Measurements from ENCODE around the gene SORBS1. TPM values are rescaled to one million over a fixed set of nuclear protein-coding genes. Genes with fewer than 3 reads are reported as not detected.

Gene SORBS1
- total and polyA plus RNA-seq, 2 experiments from 2014 or later = 17.0 to 40.2 TPM

GRCh38 chr10:95572131-95572820 is 11.1 kb upstream of the SORBS1 start:
- 69% methylated on average over 7 of the region's 7 CpGs for WGBS (ENCODE audit: low lambda C conversion rate, missing lambda C conversion rate)
- TF ChIP-seq, protein P1, sequence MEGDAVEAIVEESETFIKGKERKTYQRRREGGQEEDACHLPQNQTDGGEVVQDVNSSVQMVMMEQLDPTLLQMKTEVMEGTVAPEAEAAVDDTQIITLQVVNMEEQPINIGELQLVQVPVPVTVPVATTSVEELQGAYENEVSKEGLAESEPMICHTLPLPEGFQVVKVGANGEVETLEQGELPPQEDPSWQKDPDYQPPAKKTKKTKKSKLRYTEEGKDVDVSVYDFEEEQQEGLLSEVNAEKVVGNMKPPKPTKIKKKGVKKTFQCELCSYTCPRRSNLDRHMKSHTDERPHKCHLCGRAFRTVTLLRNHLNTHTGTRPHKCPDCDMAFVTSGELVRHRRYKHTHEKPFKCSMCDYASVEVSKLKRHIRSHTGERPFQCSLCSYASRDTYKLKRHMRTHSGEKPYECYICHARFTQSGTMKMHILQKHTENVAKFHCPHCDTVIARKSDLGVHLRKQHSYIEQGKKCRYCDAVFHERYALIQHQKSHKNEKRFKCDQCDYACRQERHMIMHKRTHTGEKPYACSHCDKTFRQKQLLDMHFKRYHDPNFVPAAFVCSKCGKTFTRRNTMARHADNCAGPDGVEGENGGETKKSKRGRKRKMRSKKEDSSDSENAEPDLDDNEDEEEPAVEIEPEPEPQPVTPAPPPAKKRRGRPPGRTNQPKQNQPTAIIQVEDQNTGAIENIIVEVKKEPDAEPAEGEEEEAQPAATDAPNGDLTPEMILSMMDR (IDR thresholded peaks at IDR 0.05; ENCODE audit: poor library complexity) = no peak
- TF ChIP-seq EZH2 (IDR thresholded peaks at IDR 0.05; ENCODE audit: borderline replicate concordance) = no peak
- no peak for TF ChIP-seq EZH2phosphoT487 (IDR thresholded peaks at IDR 0.05; ENCODE audit: low read depth, severe bottlenecking, unreplicated experiment)
- no peak overlapping the region for H3K4me3 ChIP-seq
- no peak overlapping the region for H3K27ac ChIP-seq
- H3K27me3 ChIP-seq = no peaks in the 10 kb centered on the region
- DNase-seq (ENCODE audit: low spot score) = no peak
- H2AFZ ChIP-seq = no peak overlapping the region
- no peaks in the 10 kb centered on the region for H4K20me1 ChIP-seq (ENCODE audit: insufficient read depth, poor library complexity, severe bottlenecking)
- no peaks in the 10 kb centered on the region for H3K4me1 ChIP-seq (ENCODE audit: insufficient read depth)
- no peaks in the 10 kb centered on the region for H3K36me3 ChIP-seq (replicated peaks; ENCODE audit: insufficient read depth, low read depth)
- no peak overlapping the region for H3K4me2 ChIP-seq
- no peaks in the 10 kb centered on the region for H3K9me2 ChIP-seq (replicated peaks; ENCODE audit: insufficient read depth)
- H3K9me3 ChIP-seq (ENCODE audit: low read depth) = no peaks in the 10 kb centered on the region
- no peaks in the 10 kb centered on the region for H3K79me2 ChIP-seq

DNA sequence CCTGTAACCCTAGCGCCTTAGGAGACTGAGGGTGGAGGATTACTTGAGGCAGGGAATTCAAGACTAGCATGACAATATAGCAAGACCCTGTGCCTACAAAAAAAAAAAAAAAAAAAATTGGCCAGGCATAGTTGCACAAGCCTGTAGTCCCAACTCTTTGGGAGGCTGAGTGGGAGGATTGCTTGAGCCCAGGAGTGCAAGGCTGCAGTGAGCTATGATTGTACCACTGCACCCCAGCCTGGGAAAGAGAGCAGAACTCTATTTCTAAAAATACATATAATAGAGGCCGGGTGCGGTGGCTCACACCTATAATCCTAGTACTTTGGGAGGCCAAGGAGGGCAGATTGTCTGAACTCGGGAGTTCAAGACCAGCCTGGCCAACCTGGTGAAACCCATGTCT is 10.2 kb upstream of the SORBS1 start:
- H3K4me3 ChIP-seq = no peak overlapping the region
- H3K27ac ChIP-seq = no peak overlapping the region
- H2AFZ ChIP-seq = no peak overlapping the region
- H3K9me2 ChIP-seq (replicated peaks; ENCODE audit: insufficient read depth) = no peaks in the 10 kb centered on the region
- no peak overlapping the region for H3K4me2 ChIP-seq
- H3K79me2 ChIP-seq = no peaks in the 10 kb centered on the region
- H4K20me1 ChIP-seq (ENCODE audit: insufficient read depth, poor library complexity, severe bottlenecking) = no peaks in the 10 kb centered on the region
- H3K27me3 ChIP-seq = no peaks in the 10 kb centered on the region
- WGBS (ENCODE audit: low lambda C conversion rate, missing lambda C conversion rate) = 91% methylated on average over 4 of the region's 4 CpGs
- H3K9me3 ChIP-seq (ENCODE audit: low read depth) = no peaks in the 10 kb centered on the region
- H3K4me1 ChIP-seq (ENCODE audit: insufficient read depth) = no peaks in the 10 kb centered on the region
- TF ChIP-seq, protein P1 (IDR thresholded peaks at IDR 0.05; ENCODE audit: poor library complexity) = no peak
- TF ChIP-seq EZH2phosphoT487 (IDR thresholded peaks at IDR 0.05; ENCODE audit: low read depth, severe bottlenecking, unreplicated experiment) (no peak), EZH2 (IDR thresholded peaks at IDR 0.05; ENCODE audit: borderline replicate concordance) (no peak)
- DNase-seq (ENCODE audit: low spot score) = no peak
- H3K36me3 ChIP-seq (replicated peaks; ENCODE audit: insufficient read depth, low read depth) = no peaks in the 10 kb centered on the region

DNA sequence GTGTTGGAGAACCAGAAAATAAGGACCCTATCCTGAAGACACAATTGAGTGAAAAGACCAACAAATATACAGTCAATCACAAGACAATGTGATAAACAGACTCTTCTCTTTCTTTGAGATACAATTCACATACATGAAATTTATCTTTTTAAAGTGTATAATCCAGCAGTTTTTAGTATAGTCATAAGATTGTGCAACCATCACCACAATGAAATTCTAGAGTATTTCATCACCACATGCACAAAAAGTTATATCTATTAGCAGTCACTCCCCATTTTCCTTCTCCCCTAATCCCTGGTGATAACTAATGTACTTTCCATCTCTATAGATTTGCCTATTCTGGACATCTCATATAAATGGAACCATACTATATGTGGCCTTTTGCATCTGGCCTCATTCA is 8.2 kb upstream of the SORBS1 start:
- Histone ChIP-seq H3K4me3 (no peak overlapping the region), H3K36me3 (replicated peaks; ENCODE audit: insufficient read depth, low read depth) (no peaks in the 10 kb centered on the region), H3K27me3 (no peaks in the 10 kb centered on the region), H3K79me2 (no peaks in the 10 kb centered on the region), H4K20me1 (ENCODE audit: insufficient read depth, poor library complexity, severe bottlenecking) (no peaks in the 10 kb centered on the region), H3K4me2 (no peak overlapping the region), H3K9me2 (replicated peaks; ENCODE audit: insufficient read depth) (no peaks in the 10 kb centered on the region), H3K9me3 (ENCODE audit: low read depth) (no peaks in the 10 kb centered on the region), H3K4me1 (ENCODE audit: insufficient read depth) (peaks cover 11% of the 10 kb centered on the region), H3K27ac (no peak overlapping the region), H2AFZ (no peak overlapping the region)
- no peak for DNase-seq (ENCODE audit: low spot score)
- TF ChIP-seq, protein P1 (IDR thresholded peaks at IDR 0.05; ENCODE audit: poor library complexity) = no peak
- TF ChIP-seq EZH2phosphoT487 (IDR thresholded peaks at IDR 0.05; ENCODE audit: low read depth, severe bottlenecking, unreplicated experiment) = no peak
- no peak for TF ChIP-seq EZH2 (IDR thresholded peaks at IDR 0.05; ENCODE audit: borderline replicate concordance)

Measured in hepatocyte (in vitro differentiated cells).